Stimulated activated naive CD8-positive, alpha-beta T cell treated with anti-CD3 and anti-CD28 coated beads, Interleukin-15, Interleukin-2, amounts not matched to agents 100 ng/mL and 50 ng/mL, for 24 hours (primary cell): Measurements from ENCODE around the gene ARX.

Experiments
- H3K27ac Mint-ChIP-seq: one replicate; pipeline ENCODE4 v1.8.0; 2021; ENCODE audit warnings: mild to moderate bottlenecking, mixed read lengths
- H3K27me3 Mint-ChIP-seq: one replicate; pipeline ENCODE4 v1.8.0; 2021; ENCODE audit warnings: mixed read lengths
- H3K36me3 Mint-ChIP-seq: one replicate; pipeline ENCODE4 v1.8.0; 2021; ENCODE audit warnings: low read depth, mixed read lengths
- H3K4me1 Mint-ChIP-seq: one replicate; pipeline ENCODE4 v1.8.0; 2021; ENCODE audit warnings: low read depth, mixed read lengths
- H3K4me3 Mint-ChIP-seq: one replicate; pipeline ENCODE4 v1.8.0; 2021; ENCODE audit warnings: mild to moderate bottlenecking, mixed read lengths
- H3K9me3 Mint-ChIP-seq: one replicate; pipeline ENCODE4 v1.8.0; 2021; ENCODE audit warnings: mixed read lengths

The ARX gene

DNA sequence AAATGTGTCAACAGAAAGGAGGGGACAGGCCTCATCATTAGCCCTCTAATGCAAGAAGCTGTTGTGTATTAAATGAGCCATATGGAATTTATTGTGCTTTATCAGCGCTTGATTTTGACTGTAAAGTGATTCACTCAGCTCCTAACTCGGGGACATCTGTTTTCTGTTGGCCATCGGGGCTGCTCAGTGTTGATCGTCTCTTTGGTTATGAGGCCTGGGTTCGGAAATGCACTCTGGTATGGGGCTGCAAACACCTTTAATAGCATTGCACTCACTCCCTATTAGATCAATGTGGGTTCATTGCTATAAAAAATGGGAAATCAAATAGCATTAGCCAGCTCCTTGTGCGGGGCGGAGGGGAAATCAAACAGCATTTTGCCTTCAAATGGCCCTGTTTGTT is 6.4 kb downstream of the ARX start:
- H3K4me3 Mint-ChIP-seq: no peak overlapping the region
- H3K36me3 Mint-ChIP-seq: no peaks in the 10 kb centered on the region
- H3K4me1 Mint-ChIP-seq: peaks cover 12% of the 10 kb centered on the region
- peaks cover 53% of the 10 kb centered on the region for H3K27me3 Mint-ChIP-seq
- H3K9me3 Mint-ChIP-seq: no peaks in the 10 kb centered on the region
- no peak overlapping the region for H3K27ac Mint-ChIP-seq

DNA sequence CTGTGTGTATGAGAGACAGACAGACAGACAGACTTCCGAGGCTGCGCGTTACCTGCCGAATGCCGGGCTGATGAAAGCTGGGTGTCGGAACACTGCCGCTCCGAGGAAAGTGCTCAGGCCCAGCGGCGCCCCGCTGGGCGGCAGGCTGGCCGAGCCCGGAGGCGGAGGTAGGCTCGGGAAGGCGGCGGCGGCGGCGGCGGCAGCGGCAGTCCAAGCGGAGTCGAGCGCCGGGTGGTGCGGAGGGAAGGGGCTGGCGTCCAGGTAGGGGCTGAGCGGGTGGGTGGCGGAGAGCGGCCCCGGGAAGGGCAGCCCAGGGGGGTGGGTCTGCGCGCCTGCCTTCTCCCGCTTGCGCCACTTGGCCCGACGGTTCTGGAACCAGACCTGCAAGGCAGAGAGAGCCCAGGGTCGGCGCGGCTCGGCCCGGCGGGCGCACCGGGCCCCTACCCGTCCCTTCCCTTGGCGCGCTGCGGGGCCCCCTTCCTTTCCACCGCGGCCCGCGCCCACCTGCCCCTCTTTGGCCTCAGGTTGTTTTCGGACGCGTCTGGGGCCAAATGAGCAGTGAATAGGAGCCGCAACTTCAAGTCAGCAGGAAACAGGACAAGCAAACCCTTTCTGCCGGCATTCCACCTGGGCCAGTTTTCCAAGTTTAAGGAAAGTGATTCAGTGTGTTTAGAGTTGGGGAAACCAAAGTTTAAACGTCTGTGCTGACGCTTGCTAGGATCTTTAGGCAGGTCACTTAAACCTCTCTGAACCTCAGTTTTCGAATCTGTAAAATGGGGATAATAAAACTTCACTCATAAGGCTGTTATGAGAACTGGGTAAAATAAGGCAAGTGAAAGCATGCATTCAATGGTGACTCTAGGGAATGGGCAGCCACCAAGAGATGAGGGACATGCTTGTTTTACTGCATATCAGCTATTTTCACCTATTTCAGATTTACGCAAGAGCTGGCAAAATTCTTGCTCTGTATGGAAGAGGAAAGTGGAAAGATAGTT is 8.4 kb downstream of the ARX start:
- H3K27ac Mint-ChIP-seq: no peak overlapping the region
- H3K27me3 Mint-ChIP-seq: peaks cover 58% of the 10 kb centered on the region
- H3K4me3 Mint-ChIP-seq: no peak overlapping the region
- peaks cover 19% of the 10 kb centered on the region for H3K4me1 Mint-ChIP-seq
- H3K9me3 Mint-ChIP-seq: no peaks in the 10 kb centered on the region
- no peaks in the 10 kb centered on the region for H3K36me3 Mint-ChIP-seq

DNA sequence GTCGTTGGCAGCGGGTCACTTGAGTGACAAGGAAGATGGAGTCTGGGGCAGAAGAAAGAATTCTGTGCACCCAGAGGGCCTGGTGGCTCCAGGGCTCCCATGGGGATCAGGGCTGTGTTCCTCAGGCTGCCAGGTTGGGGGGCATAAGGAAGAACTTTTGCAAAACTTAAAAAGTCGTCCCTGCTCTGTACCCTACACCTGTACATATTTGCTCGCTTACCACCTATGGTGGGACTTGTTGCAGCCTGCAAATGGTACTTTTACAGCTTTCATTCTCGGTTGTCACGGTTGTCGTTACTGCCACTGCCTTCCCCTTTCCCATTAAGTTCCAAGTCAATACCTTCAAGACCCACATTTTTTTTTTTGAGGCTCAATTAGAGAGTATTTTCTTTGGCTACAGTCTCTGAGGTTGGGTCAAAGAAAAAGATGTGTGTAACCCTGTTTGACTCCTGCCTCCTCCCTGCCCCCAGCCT is 9.1 kb downstream of the ARX start:
- H3K27ac Mint-ChIP-seq: no peak overlapping the region
- no peaks in the 10 kb centered on the region for H3K9me3 Mint-ChIP-seq
- H3K27me3 Mint-ChIP-seq: peaks cover 55% of the 10 kb centered on the region
- peaks cover 18% of the 10 kb centered on the region for H3K4me1 Mint-ChIP-seq
- H3K36me3 Mint-ChIP-seq: no peaks in the 10 kb centered on the region
- no peak overlapping the region for H3K4me3 Mint-ChIP-seq

DNA sequence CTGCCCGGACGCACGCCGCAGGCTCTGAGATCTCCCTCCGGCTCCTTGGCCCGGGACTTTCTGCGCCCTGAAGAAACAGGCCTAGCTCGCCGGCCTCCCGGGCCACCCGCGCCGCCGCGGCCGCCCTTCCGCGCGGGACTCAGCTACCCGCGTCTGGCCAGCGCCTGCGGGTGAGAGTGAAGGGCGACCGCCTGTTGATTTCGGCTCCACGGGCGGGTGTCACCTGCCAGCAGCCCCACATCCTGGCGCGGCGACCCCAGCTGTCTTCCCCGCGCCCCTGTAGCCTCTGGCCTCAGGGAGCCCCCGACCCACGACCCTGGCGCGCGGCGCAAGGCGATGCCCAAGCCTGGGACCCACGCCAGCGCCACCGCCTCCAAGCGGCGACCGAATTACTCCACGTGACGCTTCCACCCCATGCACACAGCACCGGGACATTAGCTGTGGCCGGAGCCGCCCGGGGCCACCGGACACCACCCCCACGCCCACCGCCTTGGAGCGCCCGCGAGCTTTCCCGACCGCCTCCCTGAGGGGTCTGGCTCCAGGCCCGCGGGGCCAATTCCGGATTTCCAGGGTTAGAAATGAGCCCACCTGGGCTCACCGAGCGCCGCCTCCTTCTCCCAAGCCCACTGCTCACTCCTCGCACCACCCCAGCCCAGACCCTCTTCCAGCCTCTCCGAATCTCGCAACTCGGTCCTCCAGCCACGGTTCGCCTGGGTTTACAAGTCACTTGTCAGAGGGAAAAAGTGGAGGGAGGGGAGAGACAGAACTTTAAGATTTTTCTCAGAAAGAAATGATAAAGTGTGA is 10.2 kb downstream of the ARX start:
- H3K36me3 Mint-ChIP-seq: no peaks in the 10 kb centered on the region
- H3K27ac Mint-ChIP-seq: peak overlapping the region; percentile 36
- H3K27me3 Mint-ChIP-seq: peaks cover 49% of the 10 kb centered on the region
- no peak overlapping the region for H3K4me3 Mint-ChIP-seq
- H3K4me1 Mint-ChIP-seq: peaks cover 18% of the 10 kb centered on the region
- no peaks in the 10 kb centered on the region for H3K9me3 Mint-ChIP-seq

DNA sequence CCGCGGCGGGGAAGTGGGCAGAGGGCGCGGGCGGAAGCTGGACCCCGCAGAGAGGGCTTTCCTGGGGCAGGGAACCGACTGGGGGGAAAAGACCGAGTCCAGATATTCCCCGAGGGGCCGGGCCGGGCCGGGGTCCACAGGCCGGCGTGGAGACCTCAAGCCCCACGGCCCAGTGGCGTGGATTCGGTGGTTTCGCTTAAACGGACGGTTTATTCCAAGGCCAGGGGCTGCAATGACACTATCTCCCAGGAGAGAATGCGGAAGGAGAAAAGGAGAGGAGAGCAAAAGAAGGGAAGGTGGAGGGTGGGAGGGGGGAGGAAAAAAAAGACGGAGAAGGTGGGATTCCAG is 10.8 kb downstream of the ARX start:
- H3K36me3 Mint-ChIP-seq: no peaks in the 10 kb centered on the region
- no peaks in the 10 kb centered on the region for H3K9me3 Mint-ChIP-seq
- H3K4me1 Mint-ChIP-seq: peaks cover 18% of the 10 kb centered on the region
- H3K4me3 Mint-ChIP-seq: no peak overlapping the region
- peaks cover 44% of the 10 kb centered on the region for H3K27me3 Mint-ChIP-seq
- H3K27ac Mint-ChIP-seq: no peak overlapping the region

DNA sequence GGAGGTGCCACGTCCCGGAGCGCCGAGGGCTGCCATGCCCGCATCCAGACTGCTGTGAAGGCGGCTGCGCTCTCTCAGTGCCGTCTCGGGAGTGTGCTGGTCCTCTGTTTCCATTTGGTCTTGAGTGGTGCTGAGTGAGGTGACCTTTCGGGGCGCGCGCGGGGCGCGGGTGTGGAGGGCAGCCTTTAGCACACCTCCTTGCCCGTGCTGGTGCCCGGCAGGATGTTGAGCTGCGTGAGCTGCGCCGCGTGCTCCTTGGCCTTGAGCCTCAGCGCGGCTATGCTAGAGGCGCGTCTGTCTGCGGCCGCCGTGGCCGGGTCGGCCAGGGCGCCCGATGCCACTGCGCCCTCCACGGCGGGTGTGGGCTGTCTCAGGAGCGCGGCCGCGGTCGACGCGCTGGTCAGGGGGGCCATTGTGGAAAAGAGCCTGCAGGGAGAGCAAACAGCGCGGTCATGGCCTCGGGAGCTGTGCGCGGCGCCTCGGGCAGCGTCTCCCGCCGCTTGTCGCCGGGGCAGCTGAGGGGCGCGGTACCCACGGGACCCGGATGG is 11.2 kb downstream of the ARX start:
- H3K27ac Mint-ChIP-seq: no peak overlapping the region
- no peak overlapping the region for H3K4me3 Mint-ChIP-seq
- no peaks in the 10 kb centered on the region for H3K36me3 Mint-ChIP-seq
- H3K9me3 Mint-ChIP-seq: no peaks in the 10 kb centered on the region
- peaks cover 43% of the 10 kb centered on the region for H3K27me3 Mint-ChIP-seq
- peaks cover 18% of the 10 kb centered on the region for H3K4me1 Mint-ChIP-seq

DNA sequence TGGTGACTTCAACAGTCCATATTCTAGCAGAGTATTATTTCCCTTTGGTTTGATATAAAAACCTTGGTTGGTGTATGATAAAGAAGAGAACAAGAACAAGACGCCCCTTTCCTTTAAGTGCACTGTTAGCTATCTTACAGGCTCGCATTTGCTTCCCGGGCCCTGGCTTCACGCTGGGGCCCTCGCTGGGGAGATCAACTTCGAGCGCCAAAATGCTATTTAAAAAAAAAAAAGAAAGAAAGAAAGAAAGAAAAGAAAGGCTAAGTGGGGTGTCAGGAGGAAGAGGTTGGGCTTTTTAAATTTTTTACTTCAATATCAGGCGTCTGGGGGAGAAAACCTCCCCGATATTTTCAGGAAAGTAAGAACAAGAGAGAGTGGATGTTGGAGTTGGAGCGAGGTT is 11.7 kb downstream of the ARX start:
- Mint-ChIP-seq H3K9me3 (no peaks in the 10 kb centered on the region), H3K4me3 (no peak overlapping the region), H3K36me3 (no peaks in the 10 kb centered on the region), H3K4me1 (peaks cover 18% of the 10 kb centered on the region), H3K27me3 (peaks cover 38% of the 10 kb centered on the region), H3K27ac (no peak overlapping the region)

DNA sequence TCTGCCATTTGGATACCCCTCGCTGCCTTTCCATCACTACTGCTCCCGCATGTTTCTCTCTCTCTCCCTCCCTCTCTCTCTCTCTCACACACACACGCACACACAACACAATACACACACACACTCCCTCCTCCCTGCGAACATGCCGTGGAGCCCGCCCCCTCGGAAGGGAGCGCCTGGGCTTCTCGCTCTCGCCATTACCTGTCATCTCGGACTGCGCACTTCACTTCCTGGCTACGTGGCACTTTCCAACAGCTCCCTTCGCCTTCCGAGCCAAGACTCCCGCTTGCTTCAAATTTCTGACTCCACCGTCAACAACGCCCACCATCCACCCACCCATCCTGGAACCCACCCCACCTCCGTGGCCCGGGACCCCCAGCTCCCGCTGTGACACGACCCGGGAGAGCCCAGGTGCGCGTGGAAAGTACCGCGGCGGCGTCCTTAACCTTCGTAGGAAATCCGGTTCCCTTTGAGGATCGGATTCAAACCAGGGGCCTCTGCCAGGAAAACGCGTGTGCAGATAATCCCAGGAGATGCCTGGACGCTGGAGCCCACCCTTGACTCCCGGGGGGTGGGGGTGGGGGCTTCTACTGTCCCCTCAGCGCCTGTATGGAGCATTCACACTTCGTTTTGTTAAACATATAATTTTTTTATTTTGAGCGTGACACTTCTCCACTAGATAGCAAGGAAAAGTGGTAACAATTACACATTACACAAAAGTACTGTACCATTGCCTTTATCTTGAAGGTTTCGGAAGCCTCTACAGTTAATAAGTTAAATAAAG is 12.5 kb downstream of the ARX start:
- no peaks in the 10 kb centered on the region for H3K9me3 Mint-ChIP-seq
- peaks cover 33% of the 10 kb centered on the region for H3K27me3 Mint-ChIP-seq
- no peak overlapping the region for H3K27ac Mint-ChIP-seq
- peaks cover 18% of the 10 kb centered on the region for H3K4me1 Mint-ChIP-seq
- H3K4me3 Mint-ChIP-seq: peak overlapping the region; percentile 36
- H3K36me3 Mint-ChIP-seq: no peaks in the 10 kb centered on the region

DNA sequence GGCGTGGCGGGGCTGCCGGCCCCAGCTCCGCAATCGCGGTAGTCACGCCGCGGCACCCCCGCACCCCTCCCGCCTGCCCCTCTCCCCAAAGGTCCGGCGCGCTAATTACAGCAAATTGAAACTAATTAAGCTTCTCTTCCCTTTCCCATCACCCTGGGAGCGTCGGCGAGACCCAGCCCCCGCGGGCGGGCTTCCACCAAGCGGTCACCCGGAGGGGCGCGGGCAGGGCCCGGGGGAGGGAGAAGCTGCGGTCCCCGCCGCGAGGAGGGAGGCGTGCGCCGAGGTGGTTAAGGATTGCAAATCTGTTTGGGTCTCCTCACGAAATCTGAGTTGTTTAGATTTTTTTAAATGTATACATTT is 13.1 kb downstream of the ARX start:
- Mint-ChIP-seq H3K36me3 (no peaks in the 10 kb centered on the region), H3K27ac (no peak overlapping the region), H3K4me1 (peaks cover 18% of the 10 kb centered on the region), H3K9me3 (no peaks in the 10 kb centered on the region), H3K27me3 (peaks cover 27% of the 10 kb centered on the region), H3K4me3 (peak overlapping the region; percentile 36)

DNA sequence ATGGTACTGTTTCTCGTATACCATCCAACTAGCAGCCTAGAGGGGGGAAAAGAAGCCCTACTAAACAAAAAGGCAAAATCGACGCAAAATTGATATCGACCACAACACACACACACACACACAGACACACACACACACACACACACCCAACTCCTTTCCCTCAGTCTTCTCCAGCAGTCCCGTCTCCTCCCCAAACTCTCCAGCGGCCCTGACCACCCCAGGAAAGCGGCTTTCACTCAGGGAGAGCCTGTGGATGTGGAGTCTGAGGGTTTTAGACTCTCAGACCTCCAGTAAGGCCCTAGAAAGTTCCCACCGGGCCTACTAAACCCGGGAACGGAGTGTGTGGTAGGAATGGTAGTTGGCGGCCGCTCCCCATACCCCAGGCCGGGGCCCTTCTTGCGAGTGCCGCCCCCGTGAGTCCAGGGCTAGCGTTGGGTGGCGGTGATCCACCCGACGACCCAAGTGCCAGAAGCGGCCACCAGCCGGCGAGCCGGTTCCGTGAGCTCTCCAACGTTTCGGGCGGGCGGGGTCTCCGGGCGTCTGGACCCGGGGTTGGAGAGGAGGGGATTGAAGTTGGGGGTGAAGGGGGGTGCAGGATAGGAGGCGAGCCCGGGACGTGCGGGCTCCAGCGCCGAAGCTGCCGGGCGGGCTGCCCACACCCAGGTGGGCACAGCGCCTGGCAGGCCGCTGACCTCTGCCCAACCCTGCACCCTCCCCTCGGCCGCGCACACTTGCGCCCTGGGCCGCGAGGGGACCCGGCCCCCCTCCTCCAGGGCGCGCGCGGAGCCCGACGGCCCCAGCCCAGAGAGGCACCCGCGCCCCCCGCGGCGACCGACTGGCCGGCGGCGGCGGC is 13.7 kb downstream of the ARX start:
- Mint-ChIP-seq H3K27me3 (peaks cover 25% of the 10 kb centered on the region), H3K4me3 (no peak overlapping the region), H3K9me3 (no peaks in the 10 kb centered on the region), H3K4me1 (peaks cover 18% of the 10 kb centered on the region), H3K27ac (no peak overlapping the region), H3K36me3 (no peaks in the 10 kb centered on the region)

DNA sequence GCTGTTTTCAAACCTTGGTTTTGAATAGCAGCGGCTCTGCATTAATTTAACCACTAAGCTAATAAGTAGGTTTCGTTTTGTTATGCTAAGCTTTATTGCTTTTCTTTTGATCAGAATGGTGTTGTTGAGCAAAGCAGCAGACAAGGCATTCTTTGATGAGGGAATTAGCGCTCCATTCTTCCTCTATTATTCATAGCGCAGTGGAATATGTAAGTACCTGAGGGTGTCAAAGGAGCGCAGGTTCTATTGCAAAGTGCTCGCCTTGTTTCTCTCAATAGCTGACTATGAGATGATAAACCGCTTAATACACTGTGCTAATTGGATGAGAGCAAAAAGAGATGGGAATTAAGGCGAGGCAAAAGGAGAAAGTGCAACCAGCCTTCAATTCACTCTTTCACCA is 16.3 kb downstream of the ARX start:
- Mint-ChIP-seq H3K9me3 (no peaks in the 10 kb centered on the region), H3K27me3 (peaks cover 12% of the 10 kb centered on the region), H3K4me1 (peaks cover 10% of the 10 kb centered on the region), H3K36me3 (peaks cover 6% of the 10 kb centered on the region), H3K27ac (no peak overlapping the region), H3K4me3 (no peak overlapping the region)

DNA sequence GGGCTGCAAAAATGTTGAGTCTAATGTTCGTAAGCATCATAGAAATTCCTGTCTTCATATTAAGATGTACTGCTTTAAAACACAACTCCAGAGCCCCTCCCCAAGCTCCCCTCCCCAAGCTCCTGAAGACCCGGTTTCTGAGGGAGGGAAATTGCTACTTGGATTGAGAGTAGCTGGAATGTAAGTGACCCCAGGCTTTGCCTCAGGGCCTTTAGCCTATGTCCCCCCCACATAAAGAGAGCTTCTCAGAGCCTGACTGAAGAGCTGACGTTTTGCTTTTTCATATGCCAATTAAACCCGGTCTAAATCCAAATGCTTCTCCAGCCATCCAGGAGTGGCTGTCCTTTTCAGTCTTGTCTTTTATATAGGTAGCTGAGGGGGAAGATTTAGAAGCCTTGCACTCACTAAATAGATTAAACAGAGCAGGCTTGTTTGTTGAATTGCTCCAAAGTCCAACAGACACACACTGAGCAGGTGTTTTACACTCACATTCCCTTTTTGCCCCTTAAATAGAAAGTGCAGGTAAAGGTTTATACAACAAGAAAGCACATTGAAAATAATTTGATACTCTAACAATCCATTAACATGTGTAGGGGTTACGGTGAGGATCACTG is 19.6 kb downstream of the ARX start:
- Mint-ChIP-seq H3K27me3 (no peaks in the 10 kb centered on the region), H3K36me3 (peaks cover 6% of the 10 kb centered on the region), H3K4me3 (no peak overlapping the region), H3K4me1 (no peaks in the 10 kb centered on the region), H3K27ac (no peak overlapping the region), H3K9me3 (no peaks in the 10 kb centered on the region)

DNA sequence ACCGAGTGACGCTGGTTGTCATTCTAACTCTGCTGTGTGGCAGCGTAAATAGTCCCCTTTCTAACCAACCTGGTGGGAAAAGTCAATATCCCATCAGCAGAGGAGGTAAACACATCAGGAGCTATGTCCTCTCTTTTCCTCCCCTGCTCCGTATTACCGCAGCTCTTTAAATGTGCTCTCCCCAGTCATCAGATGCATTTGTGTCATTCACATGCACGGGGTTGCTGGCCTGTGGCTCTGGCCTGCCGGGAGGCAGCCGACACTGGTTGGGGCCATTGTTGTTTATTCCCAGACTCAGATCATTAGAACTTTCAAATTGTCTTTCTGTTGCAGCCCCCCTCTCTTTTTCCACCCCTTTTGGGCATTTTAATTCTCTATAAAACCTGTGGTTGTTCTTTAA is 21.9 kb downstream of the ARX start:
- H3K9me3 Mint-ChIP-seq: no peaks in the 10 kb centered on the region
- peaks cover 14% of the 10 kb centered on the region for H3K36me3 Mint-ChIP-seq
- no peaks in the 10 kb centered on the region for H3K27me3 Mint-ChIP-seq
- no peak overlapping the region for H3K4me3 Mint-ChIP-seq
- H3K27ac Mint-ChIP-seq: no peak overlapping the region
- no peaks in the 10 kb centered on the region for H3K4me1 Mint-ChIP-seq
